ENCODE data around the gene GET4. TPM values are rescaled to one million over a fixed set of nuclear protein-coding genes. Genes with fewer than 3 reads are reported as not detected.

The GET4 gene
- total and polyA plus RNA-seq, 2 of the 8 experiments (the other 6 are each of a cell fraction or from before 2014, with no cell fraction given), result 56.7 to 74.1 TPM

DNA sequence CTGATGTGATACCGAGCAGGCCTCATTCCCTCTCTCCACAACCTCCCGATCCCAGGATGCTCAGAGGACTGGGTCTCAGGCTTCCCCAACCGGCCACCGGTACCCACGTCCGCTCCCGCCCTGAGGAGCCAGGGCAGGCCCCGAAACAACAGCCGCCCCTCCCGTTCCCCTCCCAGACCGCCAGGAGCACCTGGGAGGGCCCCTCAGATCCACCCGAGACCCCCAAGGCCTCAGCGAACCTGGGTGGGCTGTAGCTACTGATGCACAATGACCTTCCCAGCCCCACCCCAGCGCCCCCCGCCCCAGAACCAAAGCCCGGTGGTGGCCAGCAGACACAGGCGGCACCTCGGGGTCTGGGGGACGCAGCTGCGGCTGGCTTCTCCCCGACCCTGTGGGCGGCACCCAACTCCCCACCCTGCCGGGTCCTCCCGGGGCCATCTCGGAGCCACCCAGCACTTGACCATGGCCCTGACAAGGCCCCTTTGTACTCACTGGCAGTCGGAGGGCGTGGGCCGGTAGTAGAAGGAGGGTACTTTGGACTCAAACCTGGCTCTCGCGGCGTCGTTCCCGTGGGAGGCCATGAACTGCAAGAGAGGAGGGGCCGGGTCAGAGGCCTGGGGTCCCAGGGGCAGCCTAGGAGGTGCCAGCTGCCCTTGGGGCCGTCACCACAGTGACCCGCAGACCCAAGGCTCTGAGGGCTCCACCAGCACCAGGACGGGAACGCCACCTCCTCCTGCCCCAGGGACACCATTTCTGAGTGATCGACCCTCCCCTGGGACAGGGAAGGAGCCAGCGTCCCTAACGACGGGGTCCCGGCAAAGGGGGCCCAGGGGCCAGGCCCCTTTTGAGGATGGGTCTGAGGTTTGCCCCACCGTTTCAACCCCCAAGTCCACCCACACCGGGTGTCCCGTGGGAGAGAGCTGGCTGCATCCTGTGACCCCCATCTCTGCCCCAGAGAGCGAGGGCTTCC lies 50.0 kb downstream of the GET4 start:
- Histone ChIP-seq H3K36me3 (ENCODE audit: control insufficient read depth in 2 of 4, insufficient read depth in 4 of 4, low read length in 3 of 4) (no peaks in the 10 kb centered on the region), H4K91ac (replicated peaks; ENCODE audit: insufficient read length, low read length) (no peak overlapping the region), H2BK20ac (ENCODE audit: low read length) (no peak overlapping the region), H3K9me3 (ENCODE audit: insufficient read depth in 2 of 2, low read depth in 1 of 2, low read length in 1 of 2) (no peaks in the 10 kb centered on the region), H3K27me3 (replicated peaks in 1 of 4; ENCODE audit: control insufficient read depth in 3 of 4, extremely low read depth in 1 of 4, insufficient read depth in 3 of 4, low read length in 3 of 4) (no peaks in the 10 kb centered on the region), H3K4ac (replicated peaks; ENCODE audit: insufficient read length, low read depth, low read length) (no peak overlapping the region), H2BK12ac (ENCODE audit: low read depth, low read length) (no peak overlapping the region), H3K79me1 (ENCODE audit: low read depth, low read length) (no peaks in the 10 kb centered on the region), H4K8ac (ENCODE audit: extremely low read depth, insufficient read depth, low read length) (no peak overlapping the region; the same call in 1 of the 2 replicates), H3K23ac (ENCODE audit: insufficient read length) (no peak overlapping the region), H3K18ac (ENCODE audit: extremely low read depth, low read length) (no peak overlapping the region), H4K5ac (ENCODE audit: insufficient read length, low read depth, low read length) (no peak overlapping the region), H3K27ac (ENCODE audit: low read depth, low read length) (no peak overlapping the region), H3K4me1 (replicated peaks in 1 of 4; ENCODE audit: control insufficient read depth in 3 of 4, insufficient read depth in 4 of 4, low read length in 3 of 4) (peaks cover 0 to 8% (median 0%) of the 10 kb centered on the region in 4 experiments; a peak in 2 of 7 replicates), H2BK15ac (ENCODE audit: low read length) (no peak overlapping the region), H2AK5ac (ENCODE audit: low read depth, low read length) (no peak overlapping the region), H3K9ac (replicated peaks in 1 of 4; ENCODE audit: extremely low read depth in 1 of 4, low read depth in 3 of 4, low read length in 3 of 4) (no peak overlapping the region), H3K56ac (replicated peaks; ENCODE audit: insufficient read length, low read depth, low read length) (no peak overlapping the region), H3K14ac (ENCODE audit: insufficient read length) (no peak overlapping the region), H3K23me2 (ENCODE audit: low read depth, low read length) (no peaks in the 10 kb centered on the region), H3K4me2 (ENCODE audit: insufficient read depth in 1 of 2, low read depth in 2 of 2, low read length in 2 of 2) (no peak overlapping the region), H2AFZ (ENCODE audit: low read length) (no peak overlapping the region), H3K4me3 (ENCODE audit: extremely low read depth in 1 of 4, insufficient read depth in 2 of 4, low read depth in 3 of 4, low read length in 4 of 4) (no peak overlapping the region), H2BK5ac (ENCODE audit: low read depth, low read length) (no peak overlapping the region), H2BK120ac (replicated peaks; ENCODE audit: low read depth, low read length) (no peak overlapping the region), H3K79me2 (ENCODE audit: control insufficient read depth in 1 of 2, insufficient read depth in 2 of 2, low read length in 2 of 2) (no peaks in the 10 kb centered on the region), H4K20me1 (replicated peaks in 1 of 2; ENCODE audit: control insufficient read depth in 1 of 2, insufficient read depth in 2 of 2, low read length in 2 of 2) (no peaks in the 10 kb centered on the region)
- peak in 1 of 2 experiments; percentile 45 for DNase-seq (ENCODE audit: low read depth in 1 of 2, low spot score in 2 of 2)
- CTCF ChIA-PET (ENCODE audit: partially characterized antibody), result interaction anchor here (0.6 to 1.4 kb wide), 3 partner anchors 12 to 556 kb away, joined by 3 read pairs; no protein-coding TSS in a partner anchor
- FAIRE-seq, result no peak
- WGBS, 2 experiments (ENCODE audit: extremely low coverage in 1 of 2, insufficient coverage in 1 of 2, insufficient read length in 1 of 2, insufficient replicate concordance in 2 of 2, low coverage in 1 of 2, low lambda C conversion rate in 2 of 2, missing lambda C conversion rate in 1 of 2), result 89% methylated on average over 35 of the region's 47 CpGs; no CpG with 5 or more reads in 1 of the 2 experiments
- TF ChIP-seq MAFK (IDR thresholded peaks at IDR 0.05; ENCODE audit: low read depth, low read length), result no peak
- POLR2A ChIA-PET (ENCODE audit: partially characterized antibody), result no interaction called here

Measured in H1 (cell line).